Endodermal cell (in vitro differentiated cells): ENCODE measurements around the gene NDUFS3. TPM values are rescaled to one million over a fixed set of nuclear protein-coding genes. Genes with fewer than 3 reads are reported as not detected.

Experiments
- DNase-seq: peaks from one replicate; pipeline ENCODE4 v3.0.0-alpha.2; 2017
- H3K27ac ChIP-seq: 2 replicates; pipeline ENCODE4 v1.5.1; 2013; ENCODE audit warnings: mild to moderate bottlenecking, low read depth, low read length, moderate library complexity
- H3K27me3 ChIP-seq: 2 replicates; pipeline ENCODE4 v1.6.1; 2013; ENCODE audit warnings: mild to moderate bottlenecking, low read length, moderate library complexity; ENCODE audit not compliant: insufficient read depth, control insufficient read depth, poor library complexity, severe bottlenecking
- H3K36me3 ChIP-seq: 2 replicates; pipeline ENCODE4 v1.7.0; 2013; ENCODE audit warnings: mild to moderate bottlenecking, low read length, moderate library complexity; ENCODE audit not compliant: control insufficient read depth, insufficient read depth
- H3K4me1 ChIP-seq: one replicate; pipeline ENCODE4 v1.7.0; 2013; ENCODE audit warnings: low read length; ENCODE audit not compliant: control insufficient read depth, insufficient read depth
- H3K4me3 ChIP-seq: 2 replicates; pipeline ENCODE4 v1.5.1; 2013; ENCODE audit warnings: mild to moderate bottlenecking, low read length, moderate library complexity
- H3K9ac ChIP-seq: 2 replicates; pipeline ENCODE4 v1.6.1; 2013; ENCODE audit warnings: mild to moderate bottlenecking, low read length, moderate library complexity; ENCODE audit not compliant: poor library complexity, severe bottlenecking; ENCODE audit errors: extremely low read depth
- H3K9me3 ChIP-seq: 2 replicates; pipeline ENCODE4 v1.6.1; 2013; ENCODE audit warnings: mild to moderate bottlenecking, low read length, moderate library complexity; ENCODE audit not compliant: control insufficient read depth
- H3K27ac Mint-ChIP-seq: 2 replicates; pipeline ENCODE4 v1.8.0; 2020; ENCODE audit warnings: mixed read lengths
- H3K27me3 Mint-ChIP-seq: 2 replicates; pipeline ENCODE4 v1.8.0; 2021; ENCODE audit warnings: mild to moderate bottlenecking, mixed read lengths; ENCODE audit not compliant: insufficient read depth
- H3K36me3 Mint-ChIP-seq: 2 replicates; pipeline ENCODE4 v1.8.0; 2020; ENCODE audit warnings: low read depth, mixed read lengths
- H3K4me1 Mint-ChIP-seq: 2 replicates; pipeline ENCODE4 v1.8.0; 2020; ENCODE audit warnings: mixed read lengths
- H3K4me3 Mint-ChIP-seq: 2 replicates; pipeline ENCODE4 v1.8.0; 2020; ENCODE audit warnings: mild to moderate bottlenecking, moderate library complexity, mixed read lengths
- H3K9me3 Mint-ChIP-seq: 2 replicates; pipeline ENCODE4 v1.8.0; 2020; ENCODE audit warnings: mild to moderate bottlenecking, mixed read lengths
- WGBS, 2 experiments: methylation state at CpG; one replicate each; pipeline versions ENCODE4 v1.1.5 to v1.1.7; 2013; ENCODE audit warnings: missing lambda C conversion rate in 2 of 2, mixed read lengths in 1 of 2; ENCODE audit not compliant: insufficient coverage in 1 of 2, insufficient read length in 1 of 2; 5-methylcytosine and 5-hydroxymethylcytosine counted together
- total RNA-seq, 2 donors: library from RNA; stranded (reverse); fragmentation: NEBNext Ultra II Directional in 1 of 2; extraction: Animal tissue kit (Norgen Biotek cat#: 25700) in 1 of 2; gene quantifications; 2 replicates in 1 of 2; 3 replicates in 1 of 2; pipeline ENCODE4 v1.2.1, GENCODE V29; 2021
- TF ChIP-seq, protein P1 (sequence below): fragments of 200-600 bp; sonication (generic); conservative IDR thresholded peaks from 2 replicates; pipeline ENCODE4 v1.5.0; 2021; ENCODE audit warnings: antibody characterized with exemption, mild to moderate bottlenecking

NDUFS3 gene
- total RNA-seq, 2 donors from 2014 or later, result 104 to 106 TPM

DNA sequence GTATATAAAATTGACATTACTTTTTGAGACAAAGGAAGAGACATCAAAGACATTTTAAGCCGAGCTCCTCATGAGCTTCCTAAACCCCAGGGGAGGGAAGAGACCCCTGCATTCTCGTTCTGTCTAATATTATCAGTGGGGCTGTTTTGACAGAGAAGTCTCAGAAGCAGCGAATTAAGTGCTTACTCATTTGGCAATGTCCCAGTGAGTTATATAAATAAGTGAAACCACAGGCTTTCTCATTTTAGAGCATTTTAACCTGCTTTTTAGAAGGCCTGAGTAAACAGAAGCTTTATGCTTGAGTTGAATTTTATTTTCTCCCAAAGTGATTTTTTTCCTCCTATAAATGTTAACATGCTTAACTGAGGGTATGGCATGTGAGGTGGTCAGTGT lies 38.5 kb downstream of the NDUFS3 start:
- no peaks in the 10 kb centered on the region for H3K4me1 ChIP-seq
- no peak overlapping the region for H3K4me3 ChIP-seq
- H3K27ac ChIP-seq, result no peak overlapping the region
- Mint-ChIP-seq H3K27me3 (no peaks in the 10 kb centered on the region), H3K9me3 (no peaks in the 10 kb centered on the region), H3K27ac (no peak overlapping the region), H3K36me3 (peaks cover 30% of the 10 kb centered on the region), H3K4me3 (no peak overlapping the region), H3K4me1 (no peaks in the 10 kb centered on the region)
- H3K9me3 ChIP-seq, result no peaks in the 10 kb centered on the region
- no peak for DNase-seq
- TF ChIP-seq, protein P1, sequence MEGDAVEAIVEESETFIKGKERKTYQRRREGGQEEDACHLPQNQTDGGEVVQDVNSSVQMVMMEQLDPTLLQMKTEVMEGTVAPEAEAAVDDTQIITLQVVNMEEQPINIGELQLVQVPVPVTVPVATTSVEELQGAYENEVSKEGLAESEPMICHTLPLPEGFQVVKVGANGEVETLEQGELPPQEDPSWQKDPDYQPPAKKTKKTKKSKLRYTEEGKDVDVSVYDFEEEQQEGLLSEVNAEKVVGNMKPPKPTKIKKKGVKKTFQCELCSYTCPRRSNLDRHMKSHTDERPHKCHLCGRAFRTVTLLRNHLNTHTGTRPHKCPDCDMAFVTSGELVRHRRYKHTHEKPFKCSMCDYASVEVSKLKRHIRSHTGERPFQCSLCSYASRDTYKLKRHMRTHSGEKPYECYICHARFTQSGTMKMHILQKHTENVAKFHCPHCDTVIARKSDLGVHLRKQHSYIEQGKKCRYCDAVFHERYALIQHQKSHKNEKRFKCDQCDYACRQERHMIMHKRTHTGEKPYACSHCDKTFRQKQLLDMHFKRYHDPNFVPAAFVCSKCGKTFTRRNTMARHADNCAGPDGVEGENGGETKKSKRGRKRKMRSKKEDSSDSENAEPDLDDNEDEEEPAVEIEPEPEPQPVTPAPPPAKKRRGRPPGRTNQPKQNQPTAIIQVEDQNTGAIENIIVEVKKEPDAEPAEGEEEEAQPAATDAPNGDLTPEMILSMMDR, result peak; percentile 6
- 84 to 89% methylated on average over 2 to 3 of the region's 3 CpGs for WGBS, 2 experiments
- no peaks in the 10 kb centered on the region for H3K27me3 ChIP-seq
- H3K9ac ChIP-seq, result no peak overlapping the region
- peaks cover 46% of the 10 kb centered on the region for H3K36me3 ChIP-seq

DNA sequence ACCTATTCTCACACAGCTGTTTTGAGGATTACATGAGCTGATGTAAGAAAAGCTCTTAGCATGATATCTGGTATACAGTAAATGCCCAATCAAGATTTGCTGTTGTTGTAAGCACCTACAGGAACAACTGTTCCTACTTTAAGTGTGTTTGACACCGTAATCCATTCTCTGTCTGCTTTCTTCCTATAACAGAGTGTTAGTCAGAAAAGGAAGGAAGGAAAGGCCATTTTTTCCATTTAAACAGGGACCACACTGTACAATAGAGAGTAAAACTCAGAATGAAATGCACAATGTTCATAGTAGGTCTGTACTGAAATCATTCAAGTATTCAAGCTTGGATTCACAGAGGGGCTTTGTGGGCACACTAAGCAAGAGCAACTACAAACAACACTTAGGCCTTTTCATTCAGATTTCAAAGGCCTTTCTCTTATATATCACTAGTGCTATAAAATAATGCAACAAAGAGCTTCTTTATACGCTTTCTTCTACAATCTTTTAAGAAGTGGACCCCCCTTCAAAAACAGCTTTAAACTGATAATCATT lies 42.0 kb downstream of the NDUFS3 start:
- WGBS, 2 experiments, result 89 to 100% methylated on average over 2 of the region's 2 CpGs
- H3K4me3 ChIP-seq, result no peak overlapping the region
- no peaks in the 10 kb centered on the region for H3K4me1 ChIP-seq
- no peaks in the 10 kb centered on the region for H3K4me1 Mint-ChIP-seq
- no peaks in the 10 kb centered on the region for H3K27me3 Mint-ChIP-seq
- no peak overlapping the region for H3K27ac Mint-ChIP-seq
- no peaks in the 10 kb centered on the region for H3K9me3 ChIP-seq
- DNase-seq, result no peak
- no peak overlapping the region for H3K4me3 Mint-ChIP-seq
- H3K27me3 ChIP-seq, result no peaks in the 10 kb centered on the region
- TF ChIP-seq, protein P1, result no peak
- no peak overlapping the region for H3K9ac ChIP-seq
- peak overlapping the region; percentile 38 for H3K27ac ChIP-seq
- H3K36me3 ChIP-seq, result peaks cover 75% of the 10 kb centered on the region
- H3K36me3 Mint-ChIP-seq, result peaks cover 45% of the 10 kb centered on the region
- no peaks in the 10 kb centered on the region for H3K9me3 Mint-ChIP-seq

DNA sequence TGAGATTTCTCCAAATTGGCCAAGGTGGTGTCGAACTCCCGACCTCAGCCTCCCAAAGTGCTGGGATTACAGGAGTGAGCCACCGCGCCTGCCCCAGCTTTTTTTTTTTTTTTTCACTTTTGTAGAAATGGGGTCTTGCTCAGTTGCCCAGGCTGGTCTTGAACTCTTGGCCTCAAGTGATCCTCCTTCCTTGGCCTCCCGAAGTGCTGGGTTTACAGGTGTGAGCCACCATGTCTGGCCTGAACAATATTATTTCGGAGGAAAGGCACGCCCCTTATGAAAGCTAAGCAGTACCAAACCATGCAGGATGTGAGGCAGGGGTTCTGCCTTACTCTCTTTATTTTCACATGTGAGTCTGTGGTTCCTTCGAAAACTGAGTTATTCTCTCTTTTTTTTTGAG lies 47.4 kb downstream of the NDUFS3 start:
- H3K4me3 ChIP-seq, result no peak overlapping the region
- no peaks in the 10 kb centered on the region for H3K27me3 ChIP-seq
- no peaks in the 10 kb centered on the region for H3K4me1 Mint-ChIP-seq
- H3K27me3 Mint-ChIP-seq, result no peaks in the 10 kb centered on the region
- H3K9ac ChIP-seq, result no peak overlapping the region
- WGBS, 2 experiments, result 93 to 97% methylated on average over 7 to 8 of the region's 8 CpGs
- H3K27ac Mint-ChIP-seq, result no peak overlapping the region
- H3K9me3 Mint-ChIP-seq, result no peaks in the 10 kb centered on the region
- no peaks in the 10 kb centered on the region for H3K9me3 ChIP-seq
- peaks cover 86% of the 10 kb centered on the region for H3K36me3 ChIP-seq
- H3K36me3 Mint-ChIP-seq, result peaks cover 67% of the 10 kb centered on the region
- no peaks in the 10 kb centered on the region for H3K4me1 ChIP-seq
- no peak for DNase-seq
- H3K4me3 Mint-ChIP-seq, result no peak overlapping the region
- no peak overlapping the region for H3K27ac ChIP-seq
- TF ChIP-seq, protein P1, result no peak
